Cardiac fibroblast (primary cell): Measurements from ENCODE around the gene ADAR.

Source experiments
- DNase-seq, 2 donors: peaks; one replicate each; pipeline versions ENCODE4 v3.0.0 to v3.0.0-alpha.2; 2010; ENCODE audit warnings: low read depth in 2 of 2
- H3K4me3 ChIP-seq, 2 donors: replicated peaks in 1 of 2; 1 replicate in 1 of 2; 2 replicates in 1 of 2; pipeline ENCODE4 v1.5.1; 2011; ENCODE audit warnings: low read depth in 2 of 2, low read length in 2 of 2, mild to moderate bottlenecking in 2 of 2, moderate library complexity in 1 of 2
- TF ChIP-seq, protein P1 (sequence below): IDR thresholded peaks from one replicate; pipeline ENCODE4 v1.5.1; 2011; ENCODE audit warnings: low read depth, mild to moderate bottlenecking, low read length, inconsistent platforms

The ADAR gene

DNA sequence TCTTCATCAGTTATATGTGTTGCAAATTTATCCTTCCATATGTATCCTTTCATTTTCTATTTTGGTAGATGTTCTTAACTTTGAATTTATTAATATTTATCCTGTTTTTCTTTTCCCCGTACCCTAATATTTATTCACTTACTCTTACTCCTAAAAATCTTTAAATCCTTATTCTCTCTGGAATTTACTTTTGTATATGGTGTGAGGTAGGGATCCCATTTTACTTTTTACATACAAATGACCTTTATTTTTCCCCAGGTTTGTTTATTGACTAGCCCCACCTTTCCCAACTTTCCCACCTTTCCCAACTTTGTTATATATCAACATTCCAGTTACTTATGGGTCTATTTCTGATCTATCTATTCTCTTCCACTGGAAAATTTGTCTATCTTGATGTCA lies 21.7 kb upstream of the ADAR start:
- H3K4me3 ChIP-seq: no peak overlapping the region
- DNase-seq: no peak
- TF ChIP-seq, protein P1, sequence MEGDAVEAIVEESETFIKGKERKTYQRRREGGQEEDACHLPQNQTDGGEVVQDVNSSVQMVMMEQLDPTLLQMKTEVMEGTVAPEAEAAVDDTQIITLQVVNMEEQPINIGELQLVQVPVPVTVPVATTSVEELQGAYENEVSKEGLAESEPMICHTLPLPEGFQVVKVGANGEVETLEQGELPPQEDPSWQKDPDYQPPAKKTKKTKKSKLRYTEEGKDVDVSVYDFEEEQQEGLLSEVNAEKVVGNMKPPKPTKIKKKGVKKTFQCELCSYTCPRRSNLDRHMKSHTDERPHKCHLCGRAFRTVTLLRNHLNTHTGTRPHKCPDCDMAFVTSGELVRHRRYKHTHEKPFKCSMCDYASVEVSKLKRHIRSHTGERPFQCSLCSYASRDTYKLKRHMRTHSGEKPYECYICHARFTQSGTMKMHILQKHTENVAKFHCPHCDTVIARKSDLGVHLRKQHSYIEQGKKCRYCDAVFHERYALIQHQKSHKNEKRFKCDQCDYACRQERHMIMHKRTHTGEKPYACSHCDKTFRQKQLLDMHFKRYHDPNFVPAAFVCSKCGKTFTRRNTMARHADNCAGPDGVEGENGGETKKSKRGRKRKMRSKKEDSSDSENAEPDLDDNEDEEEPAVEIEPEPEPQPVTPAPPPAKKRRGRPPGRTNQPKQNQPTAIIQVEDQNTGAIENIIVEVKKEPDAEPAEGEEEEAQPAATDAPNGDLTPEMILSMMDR: no peak

DNA sequence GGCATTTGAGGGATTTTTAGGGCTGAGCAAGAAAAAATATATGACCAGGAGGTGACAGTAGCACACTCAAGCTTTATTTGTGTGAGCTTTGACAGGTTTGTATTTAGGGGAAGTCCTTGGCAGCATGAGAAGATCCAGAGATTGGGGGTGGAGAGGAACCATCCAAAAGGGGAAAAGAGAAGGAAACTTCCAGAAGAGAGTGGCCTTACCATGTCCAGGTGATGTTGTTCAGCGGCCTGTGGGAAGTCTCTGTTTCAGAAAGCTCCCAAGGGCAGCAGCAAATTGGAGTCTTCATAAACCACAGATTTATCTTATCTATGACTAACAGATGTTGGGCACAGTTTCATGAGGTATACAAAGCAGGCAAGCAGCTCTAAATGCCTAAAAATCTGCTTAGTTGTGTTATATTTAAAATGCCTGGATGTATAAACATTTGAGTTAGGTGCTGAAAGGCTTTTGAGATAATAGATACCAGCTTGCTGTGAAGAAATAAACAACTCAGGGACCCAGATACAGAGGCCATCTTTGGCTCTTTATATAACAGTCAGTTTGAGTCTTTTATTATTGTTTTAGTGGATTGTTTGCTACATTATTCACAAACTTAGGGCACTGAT lies 21.2 kb upstream of the ADAR start:
- TF ChIP-seq, protein P1: no peak
- peak in 1 of 2 donors; percentile 44 for DNase-seq
- no peak overlapping the region for H3K4me3 ChIP-seq

DNA sequence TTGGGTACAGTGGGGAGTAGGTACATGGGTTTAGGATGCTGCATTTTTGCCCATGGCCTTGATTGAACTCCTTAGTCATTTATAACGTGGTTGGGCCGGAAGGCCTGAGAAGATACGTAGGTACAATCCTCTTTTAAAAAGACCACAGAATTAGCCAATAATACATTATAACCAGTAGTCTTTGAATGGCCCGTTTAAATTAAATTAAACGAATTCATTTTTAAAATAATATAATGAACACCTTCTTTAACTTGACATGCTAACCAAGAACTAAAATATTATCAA lies 20.1 kb upstream of the ADAR start:
- DNase-seq: no peak
- TF ChIP-seq, protein P1: no peak
- peak overlapping the region; percentile 92 to 96 for H3K4me3 ChIP-seq

DNA sequence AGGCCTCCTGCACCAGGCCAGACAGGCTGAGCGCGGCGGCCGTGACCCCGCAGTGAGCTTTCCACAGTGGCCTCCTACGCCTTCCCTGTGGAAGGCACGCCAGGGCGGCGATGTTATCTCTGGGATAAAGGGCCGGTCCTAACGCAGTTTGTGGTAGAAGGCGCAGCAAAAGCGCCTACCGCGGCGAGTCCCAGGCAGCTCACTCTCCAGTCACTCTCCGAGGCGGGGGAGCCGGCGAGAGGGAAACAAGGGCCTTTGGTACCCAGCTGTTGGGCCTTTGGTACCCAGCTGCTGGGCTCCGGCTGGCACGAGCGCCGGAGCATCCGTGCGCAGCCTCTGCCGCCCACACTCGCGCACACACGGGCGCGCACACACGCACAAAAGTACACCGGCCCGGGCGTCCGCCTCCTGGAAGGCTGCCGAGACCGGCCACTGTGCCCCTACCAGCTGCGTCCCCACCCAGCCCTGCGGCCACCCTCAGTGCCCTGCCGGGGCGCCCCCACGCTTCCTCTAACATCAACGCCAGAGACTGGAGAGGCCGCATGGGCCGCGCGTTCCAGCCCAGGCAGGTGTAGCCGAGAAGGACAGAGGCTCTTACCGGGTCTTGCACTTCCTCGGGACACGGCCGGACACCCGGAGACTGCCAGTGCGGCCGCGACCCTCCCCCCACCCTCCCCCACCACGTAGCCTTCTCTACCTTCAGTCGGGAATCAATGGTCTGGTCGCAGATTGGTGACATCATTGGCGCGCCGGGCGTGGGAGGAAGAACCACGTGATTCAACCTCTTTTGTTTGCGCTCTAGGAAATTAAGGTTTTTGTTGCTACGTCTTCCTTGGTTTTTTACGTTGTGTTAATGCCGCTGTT lies 19.5 kb upstream of the ADAR start:
- peak overlapping the region; percentile 92 to 96 for H3K4me3 ChIP-seq
- peak; percentile 90 to 94 for DNase-seq
- TF ChIP-seq, protein P1: no peak

DNA sequence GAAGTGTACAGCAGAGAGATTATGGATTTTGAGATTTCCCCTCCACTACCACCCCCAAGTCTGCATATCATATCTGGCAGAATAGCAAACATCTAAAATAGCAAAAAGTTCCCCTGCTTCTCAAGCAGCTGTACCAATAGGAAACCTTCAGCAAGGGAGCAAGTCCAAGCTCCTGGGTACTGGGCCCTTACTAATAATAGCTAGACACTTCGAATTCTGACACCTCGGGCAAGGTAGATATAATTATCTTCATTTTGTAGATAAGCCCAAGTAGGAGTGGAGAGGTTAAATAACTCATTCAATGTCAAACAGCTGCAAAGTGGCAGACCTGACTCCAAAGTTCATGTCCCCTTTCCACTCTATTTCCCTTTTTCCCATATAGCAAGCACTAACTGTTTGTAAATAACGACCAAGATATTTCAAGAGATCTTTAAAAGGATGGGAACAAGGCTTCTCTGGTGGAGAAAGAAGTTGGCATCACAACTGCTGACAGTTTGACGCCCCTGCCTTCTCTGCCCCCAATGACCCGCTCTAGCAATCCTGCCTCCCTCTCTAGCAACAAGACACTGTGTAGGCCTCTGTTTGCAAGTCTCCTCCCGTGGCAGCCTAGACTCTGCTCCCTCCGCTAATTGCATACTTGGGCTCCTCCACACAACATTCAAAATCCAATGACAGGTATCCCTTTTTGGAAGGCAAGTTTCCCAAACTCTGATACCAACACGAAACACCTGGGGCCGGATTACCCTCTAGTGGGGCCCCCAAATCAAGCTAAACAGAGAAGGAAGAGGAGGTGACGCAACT lies 18.7 kb upstream of the ADAR start:
- peak overlapping the region; percentile 92 to 96 for H3K4me3 ChIP-seq
- no peak for DNase-seq
- TF ChIP-seq, protein P1: no peak

DNA sequence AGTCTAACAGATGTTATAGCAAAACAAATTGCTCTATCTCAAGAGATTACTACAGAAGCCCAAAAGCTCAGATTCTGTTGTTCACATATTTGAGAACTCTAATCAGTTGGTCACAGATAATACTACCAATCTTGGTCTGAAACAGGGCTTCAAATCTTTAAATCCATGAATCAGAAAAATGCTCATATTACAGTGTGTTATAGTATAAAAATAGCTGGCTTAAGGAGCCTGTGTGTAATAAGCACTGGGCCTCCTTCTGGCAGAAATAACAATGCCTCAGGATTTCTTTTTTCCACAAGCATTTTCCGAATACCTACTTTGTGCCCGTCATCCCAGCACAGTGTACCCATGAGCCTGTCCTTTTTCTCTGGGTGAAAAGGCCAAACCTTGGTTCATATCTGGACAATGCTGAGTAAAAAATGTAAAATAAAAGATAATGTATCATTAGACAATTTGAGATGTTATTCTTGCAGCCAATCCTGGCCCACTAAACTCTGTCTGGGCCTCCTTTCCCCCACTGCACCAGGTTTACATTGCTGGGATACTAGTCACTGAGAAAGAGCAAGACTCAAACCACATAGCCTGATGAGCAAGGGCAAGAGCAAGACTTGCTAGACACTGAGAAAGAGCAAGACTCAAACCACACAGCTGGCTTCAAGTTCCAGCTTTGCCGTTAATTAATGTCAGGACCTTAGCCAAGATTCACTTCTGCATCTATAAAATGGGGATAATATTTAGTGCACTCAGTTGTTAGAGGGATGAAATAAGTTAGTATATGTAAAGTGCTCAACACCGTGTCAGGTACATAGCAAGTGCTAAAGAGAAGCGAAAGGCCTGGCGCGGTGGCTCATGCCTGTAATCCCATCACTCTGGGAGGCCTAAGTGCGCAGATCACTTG lies 17.0 kb upstream of the ADAR start:
- peak; percentile 20 to 65 for DNase-seq
- H3K4me3 ChIP-seq: no peak overlapping the region
- TF ChIP-seq, protein P1: no peak
